Esophagus (tissue), 2 donors: Measurements from ENCODE around the gene LCN15. TPM values are rescaled to one million over a fixed set of nuclear protein-coding genes. Genes with fewer than 3 reads are reported as not detected.
A peak's percentile ranks its signal among the peaks of the same experiment; 100 is the strongest.

Experiments used
- H3K27ac ChIP-seq, 2 donors: one replicate each; pipeline ENCODE4 v1.5.1; 2013; ENCODE audit warnings: low read depth in 2 of 2, mild to moderate bottlenecking in 2 of 2, inconsistent platforms in 1 of 2, low read length in 1 of 2, moderate library complexity in 1 of 2
- H3K27me3 ChIP-seq, 2 donors: one replicate each; pipeline ENCODE4 v1.6.1; 2013; ENCODE audit warnings: low read length in 2 of 2, control low read depth in 1 of 2, mild to moderate bottlenecking in 1 of 2; ENCODE audit not compliant: insufficient read depth in 2 of 2, control insufficient read depth in 1 of 2
- H3K36me3 ChIP-seq, 2 donors: one replicate each; pipeline ENCODE4 v1.6.1; 2013; ENCODE audit warnings: low read length in 1 of 2; ENCODE audit not compliant: control insufficient read depth in 2 of 2, insufficient read depth in 2 of 2
- H3K4me1 ChIP-seq, 2 donors: one replicate each; pipeline ENCODE4 v1.6.1; 2013; ENCODE audit warnings: low read length in 1 of 2; ENCODE audit not compliant: control insufficient read depth in 2 of 2, insufficient read depth in 2 of 2
- H3K4me3 ChIP-seq, 2 donors: one replicate each; pipeline ENCODE4 v1.5.1; 2013; ENCODE audit warnings: low read length in 2 of 2, mild to moderate bottlenecking in 2 of 2, low read depth in 1 of 2, moderate library complexity in 1 of 2
- H3K9me3 ChIP-seq, 2 donors: one replicate each; pipeline ENCODE4 v1.6.1; 2013; ENCODE audit warnings: mild to moderate bottlenecking in 2 of 2, low read depth in 1 of 2, low read length in 1 of 2, moderate library complexity in 1 of 2; ENCODE audit not compliant: control insufficient read depth in 2 of 2, insufficient read depth in 1 of 2
- WGBS, 2 donors: extraction: QIAGEN DNeasy Blood & Tissue Kit; methylation state at CpG; one replicate each; pipeline ENCODE4 v1.1.7; 2013; 5-methylcytosine and 5-hydroxymethylcytosine counted together
- polyA plus RNA-seq, 2 donors: library from polyadenylated mRNA; stranded (reverse); fragments of 200-250 nt; gene quantifications; one replicate each; pipeline ENCODE4 v1.2.3, GENCODE V29; 2013
- donor health status: healthy with polysubstance abuse.
- donor health status: Bipolar disorder and iron deficiency.

LCN15 gene
- polyA plus RNA-seq, 2 donors: not detected

DNA sequence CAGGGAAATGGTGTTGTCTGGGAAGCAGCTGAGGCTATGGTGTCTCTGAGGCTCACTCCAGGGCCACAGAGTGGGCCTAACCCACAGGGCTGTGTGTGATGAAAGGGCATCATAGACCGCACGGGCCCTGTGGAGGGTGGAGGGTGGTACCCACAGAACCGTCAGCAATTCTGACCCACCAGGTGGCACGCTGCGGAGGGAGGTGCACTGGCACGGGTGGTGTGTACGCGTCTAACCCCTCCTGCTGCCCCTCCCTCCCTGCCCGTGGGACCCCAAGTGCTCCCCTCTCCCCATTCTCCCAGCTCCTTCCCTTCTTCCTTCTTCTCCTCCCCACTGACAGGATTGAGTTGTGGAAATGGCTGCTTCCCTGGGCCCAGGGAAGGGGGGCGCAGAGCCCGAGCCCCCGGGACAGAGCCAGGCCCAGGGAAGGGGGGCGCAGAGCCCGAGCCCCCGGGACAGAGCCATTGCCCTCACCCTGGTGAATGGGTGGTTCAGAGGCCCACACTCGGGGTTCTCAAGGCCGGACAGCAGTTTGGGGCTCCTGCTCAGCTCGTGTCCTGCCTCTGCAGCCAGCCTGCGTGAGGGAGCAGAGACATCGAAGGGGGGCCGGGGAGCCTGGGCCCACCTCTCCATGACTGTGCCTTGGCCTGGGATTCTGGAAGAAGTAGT, 28.4 kb downstream of the LCN15 start:
- H3K4me1 ChIP-seq: peaks cover 0 to 1% of the 10 kb centered on the region in 2 donors
- H3K4me3 ChIP-seq: no peak overlapping the region
- 85 to 87% methylated on average over 20 to 21 of the region's 21 CpGs for WGBS, 2 donors

GRCh38 chr9:136734837-136735496, 29.4 kb downstream of the LCN15 start:
- 82 to 84% methylated on average over 12 of the region's 12 CpGs for WGBS, 2 donors
- H3K4me1 ChIP-seq: no peaks in the 10 kb centered on the region

More for the DNA sequence above, 28.4 kb downstream of the LCN15 start:
- Histone ChIP-seq H3K9me3 (no peaks in the 10 kb centered on the region), H3K27ac (no peak overlapping the region), H3K36me3 (no peaks in the 10 kb centered on the region), H3K27me3 (no peaks in the 10 kb centered on the region)

GRCh38 chr9:136733611-136734010, 30.7 kb downstream of the LCN15 start:
- Histone ChIP-seq H3K4me3 (no peak overlapping the region), H3K27ac (no peak overlapping the region), H3K9me3 (no peaks in the 10 kb centered on the region), H3K27me3 (no peaks in the 10 kb centered on the region), H3K36me3 (no peaks in the 10 kb centered on the region), H3K4me1 (peaks cover 3 to 5% of the 10 kb centered on the region in 2 donors)
- WGBS, 2 donors: 86 to 91% methylated on average over 12 of the region's 12 CpGs

More at GRCh38 chr9:136734837-136735496, 29.4 kb downstream of the LCN15 start:
- Histone ChIP-seq H3K36me3 (no peaks in the 10 kb centered on the region), H3K9me3 (no peaks in the 10 kb centered on the region), H3K4me3 (no peak overlapping the region), H3K27ac (no peak overlapping the region), H3K27me3 (no peaks in the 10 kb centered on the region)

DNA sequence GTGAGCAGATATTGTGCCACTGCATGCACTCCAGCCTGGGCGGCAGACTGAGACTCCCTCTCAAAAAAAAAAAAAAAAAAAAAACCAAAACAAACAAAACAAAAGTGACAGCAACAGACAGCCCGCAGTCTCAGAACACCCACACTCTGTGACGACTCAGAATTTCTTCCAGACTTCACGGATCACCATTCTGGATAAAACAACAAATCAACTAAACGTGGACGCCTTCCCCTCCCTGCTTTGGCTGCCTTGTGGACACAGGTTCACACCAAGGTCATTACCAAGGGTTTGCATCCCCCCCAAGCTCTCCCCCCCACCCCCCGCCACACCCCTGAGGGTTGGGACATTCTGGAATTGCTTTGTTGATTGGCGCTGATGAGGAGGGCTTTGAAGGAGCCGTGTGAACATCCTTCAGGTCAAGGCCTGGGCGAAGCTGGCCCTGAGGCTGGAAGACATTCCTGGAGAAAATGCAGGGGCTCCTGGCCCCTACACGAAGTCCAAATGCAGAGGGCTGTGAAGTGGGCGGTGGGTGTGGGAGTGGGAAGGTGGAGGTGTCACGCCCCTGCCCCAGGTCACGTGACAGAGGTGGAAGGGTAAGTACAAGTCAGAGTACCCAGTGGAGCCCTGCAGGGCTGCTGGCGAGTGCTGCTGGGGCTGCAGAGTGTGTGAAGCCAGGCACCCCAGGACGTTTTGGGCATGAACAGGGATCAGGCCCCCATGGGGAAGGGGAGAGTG, 31.7 kb downstream of the LCN15 start:
- H3K27me3 ChIP-seq: no peaks in the 10 kb centered on the region
- no peak overlapping the region for H3K4me3 ChIP-seq
- H3K27ac ChIP-seq: no peak overlapping the region
- peaks cover 3 to 5% of the 10 kb centered on the region in 2 donors for H3K4me1 ChIP-seq
- no peaks in the 10 kb centered on the region for H3K36me3 ChIP-seq
- 67 to 68% methylated on average over 16 of the region's 16 CpGs for WGBS, 2 donors
- no peaks in the 10 kb centered on the region for H3K9me3 ChIP-seq

- Histone ChIP-seq H3K27ac (no peak overlapping the region), H3K4me1 (peaks cover 3 to 18% of the 10 kb centered on the region in 2 donors), H3K4me3 (no peak overlapping the region), H3K27me3 (no peaks in the 10 kb centered on the region), H3K9me3 (no peaks in the 10 kb centered on the region), H3K36me3 (peaks cover 4 to 12% of the 10 kb centered on the region in 2 donors)
- WGBS, 2 donors: 91 to 100% methylated on average over 8 of the region's 8 CpGs
These were observed 34.4 kb downstream of the LCN15 start for GRCh38 chr9:136729926-136730325.

DNA sequence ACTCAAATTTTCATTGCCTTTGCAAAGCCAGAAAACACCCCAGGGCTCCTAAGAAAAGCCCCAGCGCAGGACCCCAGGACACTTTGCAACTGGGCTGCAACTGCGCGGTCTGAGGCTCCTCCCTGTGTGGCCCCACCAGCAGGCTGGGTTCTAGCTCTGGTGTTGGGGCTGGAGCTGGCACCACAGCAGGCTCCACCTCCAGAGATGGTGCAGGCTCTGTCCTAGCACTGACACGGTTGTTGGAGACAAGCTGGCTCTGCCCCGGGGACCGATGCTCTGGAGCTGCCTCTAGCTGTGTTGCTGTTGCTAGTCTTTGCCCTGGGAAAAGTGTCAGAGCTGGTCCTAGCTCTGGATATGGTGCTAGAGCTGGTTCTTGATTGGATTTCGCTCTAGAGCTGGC, 35.2 kb downstream of the LCN15 start:
- H3K4me3 ChIP-seq: peak overlapping the region in 1 of 2 donors; percentile 95
- WGBS, 2 donors: 55 to 71% methylated on average over 7 of the region's 7 CpGs
- peaks cover 8 to 18% of the 10 kb centered on the region in 2 donors for H3K36me3 ChIP-seq
- H3K9me3 ChIP-seq: no peaks in the 10 kb centered on the region
- H3K27me3 ChIP-seq: no peaks in the 10 kb centered on the region
- no peak overlapping the region for H3K27ac ChIP-seq
- peaks cover 3 to 18% of the 10 kb centered on the region in 2 donors for H3K4me1 ChIP-seq

DNA sequence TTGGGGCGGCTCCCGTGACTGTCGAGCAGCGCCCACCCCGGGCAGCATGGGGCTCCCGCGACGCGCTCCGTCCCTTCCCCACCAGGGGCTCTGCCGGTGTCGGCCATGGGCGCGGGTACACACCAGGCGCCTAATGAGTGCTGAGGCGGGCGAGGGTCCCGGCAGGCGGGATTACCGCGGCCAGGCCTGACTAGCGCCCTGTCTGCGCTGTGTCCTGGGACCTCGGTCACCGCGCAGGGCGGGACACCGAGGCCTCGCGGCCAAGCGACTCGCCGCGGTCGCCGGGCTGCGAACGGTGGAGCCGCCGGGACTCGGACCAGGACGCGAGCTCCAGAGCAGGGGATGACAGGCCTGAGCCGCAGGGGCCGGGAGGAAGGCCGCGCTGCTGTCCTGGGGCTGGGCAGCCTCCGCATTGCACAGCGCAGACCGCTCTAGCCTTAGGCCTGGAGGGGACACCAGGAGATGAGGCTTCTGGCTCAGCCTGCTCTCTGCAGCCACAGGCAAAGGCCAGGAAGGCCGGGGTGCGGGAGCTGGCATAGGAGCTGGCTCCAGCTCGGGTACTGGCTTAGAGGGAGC, 35.7 kb downstream of the LCN15 start:
- peak overlapping the region; percentile 24 to 83 for H3K27ac ChIP-seq

GRCh38 chr9:136728080-136728547, 36.2 kb downstream of the LCN15 start:
- peaks cover 3 to 25% of the 10 kb centered on the region in 2 donors for H3K4me1 ChIP-seq

More for the DNA sequence above, 35.7 kb downstream of the LCN15 start:
- Histone ChIP-seq H3K36me3 (peaks cover 8 to 23% of the 10 kb centered on the region in 2 donors), H3K9me3 (no peaks in the 10 kb centered on the region), H3K4me1 (peaks cover 3 to 20% of the 10 kb centered on the region in 2 donors), H3K4me3 (peak overlapping the region; percentile 90 to 95), H3K27me3 (no peaks in the 10 kb centered on the region)
- WGBS, 2 donors: 2 to 4% methylated on average over 51 to 53 of the region's 53 CpGs

DNA sequence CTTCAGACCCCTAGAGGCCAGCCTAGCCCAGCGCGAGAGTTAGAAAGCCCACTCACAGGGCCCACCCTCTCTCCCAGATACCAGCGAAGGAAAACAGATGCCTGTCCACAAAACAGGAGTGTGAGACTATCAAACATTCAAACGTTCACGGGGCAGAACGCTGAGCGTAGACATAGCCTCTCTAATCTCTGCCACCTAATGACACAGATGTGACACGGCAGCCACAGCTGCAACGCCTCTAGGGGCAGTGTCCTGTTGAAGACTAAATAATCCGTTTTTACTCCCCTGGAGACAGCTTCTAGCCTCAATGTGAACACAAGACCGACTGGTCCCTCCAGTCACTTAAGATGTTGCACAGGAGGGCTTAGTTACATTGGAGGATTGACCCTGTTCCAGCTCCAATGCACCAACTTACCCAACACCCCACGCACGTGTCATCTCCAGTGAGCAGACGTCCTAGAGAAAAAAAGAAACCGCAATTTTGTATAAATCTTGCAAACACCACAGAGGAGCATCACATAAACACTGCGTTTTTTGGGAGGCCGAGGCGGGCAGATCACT, 37.6 kb downstream of the LCN15 start:
- Histone ChIP-seq H3K36me3 (peaks cover 14 to 41% of the 10 kb centered on the region in 2 donors), H3K4me1 (peaks cover 3 to 36% of the 10 kb centered on the region in 2 donors), H3K9me3 (no peaks in the 10 kb centered on the region), H3K4me3 (peak overlapping the region; percentile 90 to 95), H3K27ac (peak overlapping the region; percentile 49 to 68), H3K27me3 (no peaks in the 10 kb centered on the region)
- WGBS, 2 donors: 12 to 16% methylated on average over 18 of the region's 18 CpGs

More at GRCh38 chr9:136728080-136728547, 36.2 kb downstream of the LCN15 start:
- WGBS, 2 donors: 0 to 1% methylated on average over 57 to 66 of the region's 66 CpGs
- peak overlapping the region; percentile 90 to 95 for H3K4me3 ChIP-seq
- peak overlapping the region; percentile 74 to 83 for H3K27ac ChIP-seq
- no peaks in the 10 kb centered on the region for H3K9me3 ChIP-seq
- peaks cover 8 to 28% of the 10 kb centered on the region in 2 donors for H3K36me3 ChIP-seq
- H3K27me3 ChIP-seq: no peaks in the 10 kb centered on the region
